HG02623 (cell line): ENCODE results near the gene FRK.
"Not testable (repeated sequence)": the region's sequence is repeated elsewhere in the genome, so short reads cannot be mapped to it uniquely, and the experiment has no call there.

ENCODE experiments used
- ATAC-seq: cut with Tn5 transposase; IDR thresholded peaks from one replicate; pipeline ENCODE4 v1.9.1; 2021; ENCODE audit warnings: moderate library complexity; ENCODE audit not compliant: unreplicated experiment

FRK gene

GRCh38 chr6:116010790-116011401 is 49.8 kb downstream of the FRK start:
- ATAC-seq, result peak; percentile 40

GRCh38 chr6:116010386-116010785 is 50.3 kb downstream of the FRK start:
- ATAC-seq, result no peak

- peak; percentile 48 for ATAC-seq
These were observed 52.0 kb downstream of the FRK start for GRCh38 chr6:116008470-116009243.

- no peak for ATAC-seq
These were observed 55.6 kb downstream of the FRK start for GRCh38 chr6:116004841-116005815.

GRCh38 chr6:116003668-116004067 is 57.0 kb downstream of the FRK start:
- ATAC-seq, result peak; percentile 85

GRCh38 chr6:116002756-116003155 is 57.9 kb downstream of the FRK start:
- ATAC-seq, result no peak

- no peak for ATAC-seq
These were observed 61.5 kb downstream of the FRK start for GRCh38 chr6:115999235-115999634.

- ATAC-seq, result no peak
These were observed 62.6 kb downstream of the FRK start for GRCh38 chr6:115997990-115998585.

GRCh38 chr6:115986026-115986425 is 74.7 kb downstream of the FRK start:
- ATAC-seq, result no peak

GRCh38 chr6:115984809-115985208 is 75.9 kb downstream of the FRK start:
- no peak for ATAC-seq

- ATAC-seq, result no peak
These were observed 76.7 kb downstream of the FRK start for GRCh38 chr6:115983998-115984397.

- ATAC-seq, result no peak
These were observed 78.2 kb downstream of the FRK start for GRCh38 chr6:115982453-115982852.

GRCh38 chr6:115977220-115977619 is 83.5 kb downstream of the FRK start:
- ATAC-seq, result no peak

- no peak for ATAC-seq
These were observed 84.3 kb downstream of the FRK start for GRCh38 chr6:115976321-115976870.

GRCh38 chr6:115972679-115973078 is 88.0 kb downstream of the FRK start:
- ATAC-seq, result no peak

GRCh38 chr6:115971785-115972184 is 88.9 kb downstream of the FRK start:
- ATAC-seq, result no peak

GRCh38 chr6:115969930-115970273 is 90.8 kb downstream of the FRK start:
- no peak for ATAC-seq

- ATAC-seq, result no peak
These were observed 91.3 kb downstream of the FRK start for GRCh38 chr6:115969207-115969929.

- ATAC-seq, result not testable (repeated sequence)
These were observed 100.4 kb downstream of the FRK start for GRCh38 chr6:115960286-115960685.

- ATAC-seq, result no peak
These were observed 101.7 kb downstream of the FRK start for GRCh38 chr6:115958958-115959357.
